GM18511 (cell line): ENCODE results near the gene YLPM1.

Source experiments
- ATAC-seq: cut with Tn5 transposase; IDR thresholded peaks from one replicate; pipeline ENCODE4 v1.9.1; 2021; ENCODE audit warnings: mild to moderate bottlenecking, moderate library complexity; ENCODE audit not compliant: unreplicated experiment

YLPM1 gene

GRCh38 chr14:74792249-74793039 lies 29.3 kb downstream of the YLPM1 start:
- no peak for ATAC-seq

GRCh38 chr14:74793506-74794155 lies 30.5 kb downstream of the YLPM1 start:
- no peak for ATAC-seq

- no peak for ATAC-seq
Measured at GRCh38 chr14:74794947-74795346, 31.8 kb downstream of the YLPM1 start.

- ATAC-seq: no peak
Measured at GRCh38 chr14:74799765-74800164, 36.6 kb downstream of the YLPM1 start.

- no peak for ATAC-seq
Measured at GRCh38 chr14:74800780-74801179, 37.7 kb downstream of the YLPM1 start.

- no peak for ATAC-seq
Measured at GRCh38 chr14:74801396-74801795, 38.3 kb downstream of the YLPM1 start.

- ATAC-seq: no peak
Measured at GRCh38 chr14:74804219-74804825, 41.2 kb downstream of the YLPM1 start.

GRCh38 chr14:74807853-74808545 lies 44.9 kb downstream of the YLPM1 start:
- ATAC-seq: no peak

- no peak for ATAC-seq
Measured at GRCh38 chr14:74816124-74816523, 53.0 kb downstream of the YLPM1 start.

GRCh38 chr14:74820288-74820687 lies 57.2 kb downstream of the YLPM1 start:
- no peak for ATAC-seq

- no peak for ATAC-seq
Measured at GRCh38 chr14:74821267-74821915, 58.3 kb downstream of the YLPM1 start.

GRCh38 chr14:74824997-74825396 lies 61.9 kb downstream of the YLPM1 start:
- ATAC-seq: no peak

GRCh38 chr14:74826574-74826973 lies 63.5 kb downstream of the YLPM1 start:
- no peak for ATAC-seq

- no peak for ATAC-seq
Measured at GRCh38 chr14:74829251-74829650, 66.1 kb downstream of the YLPM1 start.

GRCh38 chr14:74832849-74833248 lies 69.7 kb downstream of the YLPM1 start:
- ATAC-seq: no peak

GRCh38 chr14:74834692-74835392 lies 71.7 kb downstream of the YLPM1 start:
- no peak for ATAC-seq

- no peak for ATAC-seq
Measured at GRCh38 chr14:74835645-74836250, 72.6 kb downstream of the YLPM1 start.

- no peak for ATAC-seq
Measured at GRCh38 chr14:74836251-74836960, 73.3 kb downstream of the YLPM1 start.

GRCh38 chr14:74838166-74838565 lies 75.0 kb downstream of the YLPM1 start:
- ATAC-seq: no peak
